ENCODE data around the gene POU6F2. TPM values are rescaled to one million over a fixed set of nuclear protein-coding genes. Genes with fewer than 3 reads are reported as not detected.

POU6F2 gene
- total RNA-seq, 1 donor from 2014 or later, result 0.24 TPM

DNA sequence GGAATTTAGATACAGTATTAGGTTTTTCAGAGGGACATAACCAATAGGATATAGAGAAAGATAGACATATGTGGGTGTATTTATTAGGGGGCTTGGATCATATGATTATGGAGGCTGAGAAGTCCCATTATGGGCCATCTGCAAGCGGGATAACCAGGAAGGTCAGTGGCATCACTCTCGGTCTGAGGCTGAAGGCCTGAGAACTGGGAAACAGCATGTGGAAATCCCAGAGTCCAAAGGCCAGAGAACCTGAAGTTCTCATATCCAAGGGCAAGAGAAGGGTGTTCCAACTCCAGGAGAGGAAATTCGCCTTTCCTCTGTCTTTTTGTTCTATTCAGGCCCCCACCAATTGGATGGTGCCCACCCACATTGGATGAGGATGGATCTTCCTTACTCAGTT, 180.7 kb downstream of the POU6F2 start:
- TF ChIP-seq CTCF (IDR thresholded peaks at IDR 0.05), result no peak
- DNase-seq (no peak), ATAC-seq (ENCODE audit: low read depth) (no peak)
- Mint-ChIP-seq H3K36me3 (ENCODE audit: low read depth) (no peaks in the 10 kb centered on the region), H3K9me3 (no peaks in the 10 kb centered on the region), H3K4me3 (no peak overlapping the region), H3K4me1 (no peaks in the 10 kb centered on the region), H3K27ac (no peak overlapping the region), H3K27me3 (peaks cover 10% of the 10 kb centered on the region)
- POLR2A ChIA-PET, result no interaction called here
- intact Hi-C loops (cut with micrococcal nuclease), result no loop called here
- CTCF ChIA-PET, result no interaction called here

- DNase-seq (no peak), ATAC-seq (ENCODE audit: low read depth) (no peak)
- Mint-ChIP-seq H3K9me3 (peaks cover 3% of the 10 kb centered on the region), H3K36me3 (ENCODE audit: low read depth) (no peaks in the 10 kb centered on the region), H3K27me3 (no peaks in the 10 kb centered on the region), H3K4me1 (no peaks in the 10 kb centered on the region), H3K4me3 (no peak overlapping the region), H3K27ac (no peak overlapping the region)
- TF ChIP-seq CTCF (IDR thresholded peaks at IDR 0.05), result no peak
- ChIA-PET CTCF (no interaction called here), POLR2A (no interaction called here)
- intact Hi-C loops (cut with micrococcal nuclease), result no loop called here
Measured at GRCh38 chr7:39161903-39162302, 184.2 kb downstream of the POU6F2 start.

DNA sequence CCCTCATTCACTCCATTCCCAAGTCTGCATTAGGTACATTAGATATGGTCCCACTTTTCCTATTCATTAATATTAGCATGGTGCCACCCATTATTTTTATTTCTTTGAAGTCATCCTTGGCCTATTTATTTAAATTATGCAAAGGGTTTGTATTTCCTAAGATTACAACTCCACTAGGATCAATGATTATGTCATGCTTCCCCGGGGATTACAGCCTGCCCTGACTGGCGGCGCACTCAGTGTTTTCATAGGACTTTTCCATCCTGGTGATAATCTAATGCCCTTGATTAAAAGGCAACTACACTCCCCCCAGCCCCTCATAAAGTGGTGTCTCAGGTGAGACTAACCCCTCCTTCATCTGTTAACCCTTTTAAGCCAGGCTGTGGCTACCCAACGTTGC, 187.2 kb downstream of the POU6F2 start:
- Mint-ChIP-seq H3K9me3 (peaks cover 3% of the 10 kb centered on the region), H3K4me3 (no peak overlapping the region), H3K4me1 (no peaks in the 10 kb centered on the region), H3K27ac (no peak overlapping the region), H3K36me3 (ENCODE audit: low read depth) (no peaks in the 10 kb centered on the region), H3K27me3 (no peaks in the 10 kb centered on the region)
- ChIA-PET POLR2A (no interaction called here), CTCF (no interaction called here)
- ATAC-seq (ENCODE audit: low read depth) (no peak), DNase-seq (no peak)
- no peak for TF ChIP-seq CTCF (IDR thresholded peaks at IDR 0.05)
- intact Hi-C loops (cut with micrococcal nuclease), result no loop called here

- no peaks in the 10 kb centered on the region for H3K27me3 Mint-ChIP-seq
- DNase-seq (no peak), ATAC-seq (ENCODE audit: low read depth) (no peak)
Measured at GRCh38 chr7:39168403-39169098, 190.8 kb downstream of the POU6F2 start.

GRCh38 chr7:39172137-39172536, 194.4 kb downstream of the POU6F2 start:
- H3K4me3 Mint-ChIP-seq, result no peak overlapping the region
- intact Hi-C loops (cut with micrococcal nuclease), result no loop called here

More at GRCh38 chr7:39168403-39169098, 190.8 kb downstream of the POU6F2 start:
- H3K4me3 Mint-ChIP-seq, result no peak overlapping the region
- no peaks in the 10 kb centered on the region for H3K4me1 Mint-ChIP-seq
- no peak for TF ChIP-seq CTCF (IDR thresholded peaks at IDR 0.05)
- H3K36me3 Mint-ChIP-seq (ENCODE audit: low read depth), result no peaks in the 10 kb centered on the region
- H3K27ac Mint-ChIP-seq, result no peak overlapping the region
- ChIA-PET POLR2A (no interaction called here), CTCF (no interaction called here)
- peaks cover 3% of the 10 kb centered on the region for H3K9me3 Mint-ChIP-seq
- intact Hi-C loops (cut with micrococcal nuclease), result no loop called here

More at GRCh38 chr7:39172137-39172536, 194.4 kb downstream of the POU6F2 start:
- H3K27me3 Mint-ChIP-seq, result no peaks in the 10 kb centered on the region
- H3K9me3 Mint-ChIP-seq, result no peaks in the 10 kb centered on the region
- no peak overlapping the region for H3K27ac Mint-ChIP-seq
- H3K36me3 Mint-ChIP-seq (ENCODE audit: low read depth), result no peaks in the 10 kb centered on the region
- DNase-seq (no peak), ATAC-seq (ENCODE audit: low read depth) (no peak)
- ChIA-PET CTCF (no interaction called here), POLR2A (no interaction called here)
- no peak for TF ChIP-seq CTCF (IDR thresholded peaks at IDR 0.05)
- H3K4me1 Mint-ChIP-seq, result no peaks in the 10 kb centered on the region
